ACC112 (cell line): ENCODE measurements around the gene TC2N.
"Not testable (repeated sequence)": the region's sequence is repeated elsewhere in the genome, so short reads cannot be mapped to it uniquely, and the experiment has no call there.

Experiments used
- H2AFZ ChIP-seq: fragments of 200-600 bp; sonication (generic); one replicate; pipeline ENCODE4 v1.6.0; 2017; ENCODE audit warnings: antibody characterized with exemption, low read length; ENCODE audit not compliant: unreplicated experiment
- H3K27ac ChIP-seq: fragments of 200-600 bp; sonication (generic); 2 replicates; pipeline ENCODE4 v1.5.1; 2014; ENCODE audit warnings: low read depth, mild to moderate bottlenecking, antibody characterized with exemption, low read length, moderate library complexity
- H3K27me3 ChIP-seq: fragments of 200-600 bp; sonication (generic); 2 replicates; pipeline ENCODE4 v1.6.1; 2014; ENCODE audit warnings: mild to moderate bottlenecking, antibody characterized with exemption, low read length, moderate library complexity, mixed read lengths; ENCODE audit not compliant: insufficient read depth
- H3K36me3 ChIP-seq: fragments of 200-600 bp; sonication (generic); 2 replicates; pipeline ENCODE4 v1.6.1; 2016; ENCODE audit warnings: mild to moderate bottlenecking, antibody characterized with exemption, low read length, moderate library complexity, mixed read lengths; ENCODE audit not compliant: insufficient read depth
- H3K4me1 ChIP-seq: fragments of 200-600 bp; sonication (generic); one replicate; pipeline ENCODE4 v1.6.1; 2016; ENCODE audit warnings: low read length, mixed read lengths; ENCODE audit not compliant: insufficient read depth, unreplicated experiment, control insufficient read depth
- H3K4me3 ChIP-seq: fragments of 200-600 bp; sonication (generic); 2 replicates; pipeline ENCODE4 v1.5.1; 2014; ENCODE audit warnings: mild to moderate bottlenecking, low read depth, low read length
- H3K79me2 ChIP-seq: fragments of 200-600 bp; sonication (generic); one replicate; pipeline ENCODE4 v1.6.0; 2016; ENCODE audit warnings: low read length; ENCODE audit not compliant: control insufficient read depth, unreplicated experiment, insufficient read depth

Gene TC2N

DNA sequence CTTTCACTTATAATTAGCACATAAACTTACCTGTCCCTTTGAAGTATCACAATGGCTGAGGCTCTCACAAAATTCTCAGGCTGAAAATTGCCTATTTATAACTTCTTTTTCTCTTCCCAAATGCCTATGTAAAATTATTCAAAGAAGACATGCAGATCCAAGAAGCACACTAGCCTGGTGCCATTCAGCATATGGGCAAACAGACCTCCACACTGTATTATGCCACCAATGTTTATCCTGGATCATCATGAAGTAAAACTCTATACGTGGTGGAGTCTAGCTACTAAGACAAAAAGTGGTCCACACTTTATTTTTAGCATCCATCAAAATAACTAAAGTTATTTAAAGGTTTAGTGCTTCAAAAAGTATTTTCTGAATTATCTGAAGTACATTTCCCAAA lies 15.8 kb downstream of the TC2N start:
- Histone ChIP-seq H3K36me3 (no peaks in the 10 kb centered on the region), H3K4me3 (no peak overlapping the region), H3K27ac (no peak overlapping the region), H2AFZ (no peak overlapping the region), H3K4me1 (no peaks in the 10 kb centered on the region), H3K27me3 (peaks cover 19% of the 10 kb centered on the region; the same call in 1 of the 2 replicates), H3K79me2 (no peaks in the 10 kb centered on the region)

DNA sequence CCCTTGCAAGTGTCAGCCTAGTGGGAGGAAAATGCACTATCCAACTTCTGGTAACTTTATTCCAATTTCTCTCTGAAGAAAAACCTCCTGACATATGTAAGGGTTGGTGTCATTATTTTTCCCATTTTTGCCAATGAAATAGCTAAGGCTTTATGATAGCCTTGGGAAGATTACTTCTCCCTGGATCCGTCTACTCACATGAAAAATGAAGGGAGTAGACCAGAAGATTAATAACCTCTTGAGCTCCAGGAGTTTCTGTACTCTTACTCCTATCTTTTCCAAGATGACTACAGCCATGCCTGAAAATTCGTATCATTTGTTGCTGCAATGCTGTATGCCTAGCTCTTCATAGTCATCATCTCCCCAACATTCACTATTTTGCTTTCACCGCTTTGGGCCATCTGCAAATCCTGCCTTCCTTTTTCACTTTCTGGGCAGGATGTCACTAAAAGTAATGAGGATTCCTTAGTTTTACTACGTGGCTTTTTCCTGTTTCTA lies 18.8 kb downstream of the TC2N start:
- Histone ChIP-seq H3K4me1 (no peaks in the 10 kb centered on the region), H3K27me3 (peaks cover 18% of the 10 kb centered on the region; the same call in 1 of the 2 replicates), H3K79me2 (no peaks in the 10 kb centered on the region), H2AFZ (no peak overlapping the region), H3K36me3 (no peaks in the 10 kb centered on the region), H3K4me3 (no peak overlapping the region), H3K27ac (no peak overlapping the region)

DNA sequence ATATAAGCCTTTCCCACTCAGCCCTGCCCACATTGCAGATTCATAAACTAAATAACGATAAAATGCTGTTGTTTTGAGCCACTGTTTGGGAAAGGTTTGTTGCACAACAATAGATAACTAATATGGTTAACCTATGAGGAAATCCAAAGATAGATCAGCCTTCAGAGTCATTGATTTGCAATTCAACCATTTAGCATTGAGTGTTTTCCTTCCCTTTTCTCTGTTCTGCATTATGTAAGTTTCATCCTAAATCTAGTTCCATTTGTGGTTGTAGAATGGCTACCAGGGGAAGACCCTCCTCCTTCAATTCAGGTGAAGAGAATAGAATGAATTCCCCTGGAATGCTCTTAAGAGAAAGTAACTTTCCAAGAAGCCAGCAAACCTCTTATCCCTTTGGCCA lies 19.6 kb downstream of the TC2N start:
- Histone ChIP-seq H3K4me1 (no peaks in the 10 kb centered on the region), H3K79me2 (no peaks in the 10 kb centered on the region), H3K36me3 (no peaks in the 10 kb centered on the region), H3K27me3 (peaks cover 18% of the 10 kb centered on the region; the same call in 1 of the 2 replicates), H3K27ac (no peak overlapping the region), H2AFZ (no peak overlapping the region), H3K4me3 (no peak overlapping the region)

DNA sequence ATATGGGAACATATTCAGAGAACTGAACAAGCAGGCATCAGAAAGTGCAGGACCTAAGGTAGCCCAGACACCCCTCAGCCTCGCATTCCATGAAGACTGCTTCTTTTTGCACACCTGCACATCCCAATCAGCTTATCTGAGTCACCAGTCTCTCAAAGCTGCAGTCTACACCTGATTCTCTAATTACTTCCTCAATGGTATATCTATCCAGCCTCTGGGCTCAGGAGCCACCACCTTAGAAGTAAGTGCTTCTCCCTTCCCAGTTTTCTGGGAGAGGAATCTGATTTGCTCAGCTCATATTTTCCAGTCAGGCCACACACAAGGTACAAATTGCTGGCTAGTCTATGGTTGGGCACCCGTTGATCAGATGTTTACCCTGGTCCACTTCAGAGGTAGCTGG lies 21.7 kb downstream of the TC2N start:
- H3K4me3 ChIP-seq: no peak overlapping the region
- no peaks in the 10 kb centered on the region for H3K79me2 ChIP-seq
- H2AFZ ChIP-seq: no peak overlapping the region
- H3K36me3 ChIP-seq: no peaks in the 10 kb centered on the region
- H3K4me1 ChIP-seq: no peaks in the 10 kb centered on the region
- peaks cover 18% of the 10 kb centered on the region for H3K27me3 ChIP-seq
- no peak overlapping the region for H3K27ac ChIP-seq

DNA sequence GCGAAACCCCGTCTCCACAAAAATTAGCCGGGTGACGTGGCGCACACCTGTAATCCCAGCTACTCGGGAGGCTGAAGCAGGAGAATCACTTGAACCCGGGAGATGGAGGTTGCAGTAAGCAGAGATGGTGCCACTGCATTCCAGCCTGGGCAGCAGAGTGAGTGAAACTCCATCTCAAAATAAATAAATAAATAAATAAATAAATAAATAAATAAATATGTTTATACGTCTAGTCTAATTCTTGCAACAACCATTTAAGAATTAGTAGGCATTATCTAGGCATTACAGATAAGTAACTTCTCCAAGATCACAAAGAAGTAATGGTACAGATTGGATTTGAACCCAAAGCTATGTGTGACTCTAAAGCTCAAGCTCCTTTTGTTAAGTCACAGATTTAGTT lies 22.3 kb downstream of the TC2N start:
- H3K4me3 ChIP-seq: not testable (repeated sequence)

DNA sequence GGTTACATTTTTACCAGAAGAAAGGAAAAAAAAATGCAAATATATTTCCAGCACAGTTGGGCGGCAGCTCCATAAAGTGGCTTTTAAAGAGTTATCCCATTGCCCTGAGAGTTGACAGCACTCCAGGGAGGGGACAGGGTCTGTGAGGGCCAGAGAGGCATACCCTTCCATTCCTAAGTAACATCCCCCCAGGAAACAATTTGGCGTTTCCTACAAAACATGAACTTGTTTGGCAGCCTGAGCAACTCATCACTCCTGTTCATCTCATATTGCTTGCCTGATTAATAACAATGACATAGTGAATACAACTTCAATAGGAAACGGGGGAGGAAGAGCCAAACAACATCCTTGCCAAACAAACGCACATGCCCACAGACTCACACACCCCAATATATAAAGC lies 23.3 kb downstream of the TC2N start:
- Histone ChIP-seq H3K36me3 (no peaks in the 10 kb centered on the region), H2AFZ (no peak overlapping the region), H3K4me3 (no peak overlapping the region), H3K27ac (no peak overlapping the region), H3K79me2 (no peaks in the 10 kb centered on the region), H3K27me3 (peaks cover 18% of the 10 kb centered on the region), H3K4me1 (no peaks in the 10 kb centered on the region)

More for the DNA sequence above, 22.3 kb downstream of the TC2N start:
- peaks cover 18% of the 10 kb centered on the region for H3K27me3 ChIP-seq
- H3K36me3 ChIP-seq, H2AFZ ChIP-seq, H3K27ac ChIP-seq, H3K4me1 ChIP-seq, H3K79me2 ChIP-seq: not testable (repeated sequence)

DNA sequence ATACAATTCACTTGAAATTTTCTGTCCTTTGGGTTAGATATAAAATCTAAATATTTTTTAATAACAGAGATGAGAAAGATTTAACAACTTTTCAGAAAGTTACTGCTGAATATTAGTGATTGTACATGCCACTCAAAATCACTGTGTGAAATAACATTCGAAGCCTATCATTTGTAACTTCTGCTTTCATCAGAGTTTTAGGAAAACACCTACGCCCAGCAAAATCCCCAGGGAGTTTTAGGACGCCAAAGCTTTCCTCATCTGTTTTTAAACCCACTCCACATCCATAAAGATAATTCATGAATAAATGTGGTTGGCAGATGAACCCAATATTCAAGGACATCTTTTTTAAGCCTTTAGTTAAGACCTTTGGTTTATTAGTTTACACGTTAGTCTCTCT lies 23.9 kb downstream of the TC2N start:
- Histone ChIP-seq H3K4me1 (no peaks in the 10 kb centered on the region), H3K4me3 (no peak overlapping the region), H3K79me2 (no peaks in the 10 kb centered on the region), H3K27ac (no peak overlapping the region), H3K36me3 (no peaks in the 10 kb centered on the region), H2AFZ (no peak overlapping the region), H3K27me3 (peaks cover 17% of the 10 kb centered on the region)

DNA sequence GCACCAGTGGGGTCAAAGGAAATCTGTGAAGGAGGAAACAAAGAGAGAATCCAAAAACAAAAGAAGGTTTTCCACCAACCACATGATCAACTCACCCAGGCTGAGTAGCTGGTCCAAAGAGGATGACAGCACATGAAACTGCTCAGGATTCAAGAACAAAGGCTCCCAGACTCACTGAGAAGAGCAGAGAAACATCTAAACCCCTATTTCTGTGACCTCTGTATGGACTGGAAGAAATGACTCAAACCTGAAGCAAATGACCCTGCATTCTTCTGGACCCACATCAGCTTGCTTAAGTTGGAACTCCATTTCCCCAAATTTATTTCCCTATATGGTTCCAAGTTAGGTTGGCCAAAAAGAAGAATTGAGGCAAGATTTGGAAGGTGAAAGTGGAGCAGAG lies 26.3 kb downstream of the TC2N start:
- Histone ChIP-seq H3K4me3 (no peak overlapping the region), H3K79me2 (no peaks in the 10 kb centered on the region)

DNA sequence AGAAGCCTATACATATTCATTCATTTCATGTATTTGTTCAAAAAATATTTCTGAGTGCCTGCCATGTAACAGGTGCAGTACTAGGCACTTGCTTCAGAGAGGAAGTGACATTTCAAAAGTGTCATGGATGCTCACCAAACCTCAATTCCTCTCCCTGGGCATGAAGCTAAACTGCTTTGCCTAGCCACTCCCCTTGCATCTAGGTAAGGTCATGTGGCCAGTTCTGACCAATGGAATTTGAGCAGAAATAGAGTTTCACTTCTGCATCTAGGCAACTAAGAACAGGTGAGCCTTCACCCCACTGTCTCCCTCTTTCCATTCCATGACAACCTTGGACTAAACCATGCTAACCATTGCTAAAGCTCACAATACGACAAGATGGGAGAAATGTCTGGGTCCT lies 27.6 kb downstream of the TC2N start:
- Histone ChIP-seq H3K27me3 (peaks cover 35% of the 10 kb centered on the region), H3K27ac (no peak overlapping the region), H2AFZ (no peak overlapping the region), H3K4me1 (no peaks in the 10 kb centered on the region), H3K79me2 (no peaks in the 10 kb centered on the region), H3K36me3 (no peaks in the 10 kb centered on the region), H3K4me3 (no peak overlapping the region)

More for the DNA sequence above, 26.3 kb downstream of the TC2N start:
- no peaks in the 10 kb centered on the region for H3K36me3 ChIP-seq
- no peak overlapping the region for H2AFZ ChIP-seq
- peaks cover 28% of the 10 kb centered on the region for H3K27me3 ChIP-seq
- no peaks in the 10 kb centered on the region for H3K4me1 ChIP-seq
- no peak overlapping the region for H3K27ac ChIP-seq

DNA sequence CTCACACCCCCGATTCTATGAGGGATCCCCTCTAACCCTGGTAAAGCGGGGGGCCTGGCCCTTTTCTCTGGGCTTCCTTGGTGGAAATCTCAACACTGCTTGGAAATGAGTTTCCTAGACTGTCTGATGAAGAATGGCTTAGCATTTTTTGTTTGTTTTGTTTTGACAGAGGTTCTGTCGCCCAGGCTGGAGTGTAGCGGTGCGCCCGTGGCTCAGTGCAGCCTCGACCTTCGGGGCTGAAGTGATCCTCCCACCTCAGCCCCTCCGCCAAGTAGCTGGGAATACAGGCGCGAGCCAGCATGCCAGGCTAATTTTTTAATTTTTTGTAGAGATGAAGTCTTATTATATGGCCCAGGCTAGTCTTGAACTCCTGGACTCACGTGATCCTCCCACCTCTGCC lies 30.3 kb downstream of the TC2N start:
- no peak overlapping the region for H3K27ac ChIP-seq
- H2AFZ ChIP-seq: no peak overlapping the region
- peaks cover 50% of the 10 kb centered on the region for H3K27me3 ChIP-seq
- H3K4me1 ChIP-seq: no peaks in the 10 kb centered on the region
- H3K36me3 ChIP-seq: no peaks in the 10 kb centered on the region
- H3K79me2 ChIP-seq: no peaks in the 10 kb centered on the region
- H3K4me3 ChIP-seq: peak overlapping the region; percentile 70; the same call in 1 of the 2 replicates

DNA sequence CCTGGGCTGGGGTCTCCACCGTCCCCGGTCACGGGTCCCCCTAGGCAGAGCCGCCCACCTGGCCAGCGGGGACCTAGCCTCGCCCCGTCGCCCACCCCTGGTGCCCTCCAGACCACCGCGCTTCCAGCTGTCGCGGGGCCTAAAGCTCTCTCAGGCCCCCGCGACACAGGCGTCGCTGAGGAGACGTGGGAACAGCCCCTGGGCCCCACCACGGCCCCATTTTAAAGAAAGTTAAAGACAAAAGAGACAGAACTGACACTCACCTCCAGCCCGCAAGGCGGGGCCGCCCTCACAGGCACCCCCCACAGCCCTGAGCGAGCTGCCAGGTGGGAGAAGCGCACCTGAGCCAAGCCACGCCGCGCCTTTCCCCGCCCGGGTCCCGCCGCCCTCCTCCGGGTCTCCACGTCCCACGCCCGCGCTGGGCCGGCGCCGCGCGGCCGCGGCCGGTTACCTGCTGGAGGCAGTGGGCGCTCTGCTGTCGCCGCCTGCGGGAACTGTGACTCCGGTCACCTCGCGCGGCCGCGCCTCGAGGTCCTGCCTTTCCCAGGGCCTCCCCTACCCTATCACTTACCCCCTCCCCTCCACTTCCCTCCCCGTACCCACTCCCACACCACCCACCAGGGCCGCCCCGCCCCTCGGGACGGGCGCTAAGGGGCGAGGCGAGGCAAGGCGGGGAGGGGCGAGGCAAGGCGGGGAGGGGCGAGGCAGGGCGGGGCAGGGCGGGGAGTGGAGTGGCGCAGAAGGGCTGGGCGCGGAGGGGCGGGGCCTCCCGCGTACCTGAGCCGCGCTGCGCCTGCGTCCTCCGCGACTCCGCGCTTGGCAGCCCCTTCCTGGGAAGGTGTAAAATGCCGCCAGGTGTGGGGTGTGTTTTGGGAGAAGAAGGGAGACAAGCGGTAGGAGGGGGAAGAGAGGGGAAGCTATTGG lies 31.2 kb downstream of the TC2N start:
- Histone ChIP-seq H3K27me3 (peaks cover 50% of the 10 kb centered on the region), H3K79me2 (no peaks in the 10 kb centered on the region), H2AFZ (no peak overlapping the region), H3K4me3 (peak overlapping the region; percentile 70), H3K27ac (no peak overlapping the region), H3K4me1 (no peaks in the 10 kb centered on the region), H3K36me3 (no peaks in the 10 kb centered on the region)
